ENCODE measurements around the gene STT3B.

STT3B gene

DNA sequence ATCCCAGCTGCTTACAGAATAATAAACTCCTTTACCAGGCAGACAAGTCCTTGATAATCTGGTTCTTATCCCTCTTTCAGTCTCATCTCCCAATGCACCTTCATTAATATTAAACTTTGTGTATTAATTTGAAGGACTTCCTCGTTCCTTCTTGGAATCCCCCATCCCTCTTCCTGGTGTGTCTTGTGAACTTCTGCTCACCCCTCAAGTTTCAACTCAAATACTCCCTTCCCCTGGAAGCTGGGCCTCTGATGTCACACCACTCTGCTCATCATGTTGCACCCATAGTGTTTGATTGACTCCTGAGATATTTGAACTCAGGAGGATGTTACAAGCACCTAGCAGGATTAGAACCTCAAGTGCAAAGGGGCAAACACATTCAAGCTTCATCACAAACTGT lies 3.3 kb upstream of the STT3B start:
- Histone ChIP-seq H3K4me3 (no peak overlapping the region), H3K36me3 (no peaks in the 10 kb centered on the region), H3K27ac (no peak overlapping the region), H4K20me1 (peaks cover 8 to 17% (median 13%) of the 10 kb centered on the region in 11 experiments; a peak in 21 of 22 replicates), H3K4me1 (peaks cover 7 to 21% (median 17%) of the 10 kb centered on the region in 10 experiments; a peak in 19 of 20 replicates), H3K9ac (no peak overlapping the region), H3K4me2 (peak overlapping the region in 10 of 11 experiments; percentile 49 to 84 (median 80); a peak in 14 of 22 replicates), H3K27me3 (no peaks in the 10 kb centered on the region), H3K9me3 (replicated peaks in 1 of 11) (peaks cover 0 to 13% (median 8%) of the 10 kb centered on the region in 11 experiments; a peak in 10 of 22 replicates)
- no peak for TF ChIP-seq Cebpa-rat (IDR thresholded peaks at IDR 0.05)

DNA sequence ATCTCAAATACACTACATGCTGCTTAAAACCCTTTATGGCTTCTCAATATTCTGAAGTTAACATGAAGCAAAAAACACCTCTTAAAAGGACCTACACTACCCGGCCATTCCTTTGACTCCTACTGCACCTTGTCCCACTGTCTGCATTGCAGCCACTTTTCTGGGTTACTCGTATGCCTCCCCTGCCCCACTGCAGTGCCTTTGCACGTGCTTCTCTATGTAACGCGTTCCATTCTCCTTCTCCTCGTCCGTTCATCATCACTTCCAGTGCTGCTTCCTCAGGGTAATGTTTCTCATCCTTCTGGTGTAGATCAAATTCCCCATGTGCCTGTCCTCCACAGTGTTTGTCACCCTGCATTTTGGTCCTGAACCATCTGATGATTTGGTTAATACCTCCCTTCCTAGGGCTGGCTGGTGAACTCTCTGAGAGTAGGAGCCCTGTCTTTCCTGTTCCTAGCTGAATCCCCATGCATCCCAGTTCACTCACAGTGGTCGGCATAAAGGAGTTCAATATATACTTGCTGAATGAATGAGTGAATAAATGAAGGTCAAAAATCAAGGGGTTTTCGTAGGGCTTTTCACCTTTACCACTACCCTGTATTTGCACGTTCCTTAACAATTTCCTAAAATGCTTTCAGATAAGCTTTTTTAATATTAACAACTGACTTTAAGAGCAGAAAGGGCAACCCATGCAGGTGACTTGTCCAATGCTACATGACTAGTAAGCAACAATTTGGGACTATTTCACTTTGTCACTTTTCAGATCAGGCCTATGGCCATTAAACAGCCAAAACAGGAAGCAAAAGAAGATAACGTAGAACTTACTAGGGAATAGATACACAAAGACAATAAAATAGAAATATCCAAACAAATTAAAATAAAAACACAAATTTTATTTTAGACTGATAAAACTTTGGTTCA lies 2.4 kb upstream of the STT3B start:
- Histone ChIP-seq H3K36me3 (peaks cover 0 to 2% (median 0%) of the 10 kb centered on the region in 11 experiments; a peak in 1 of 22 replicates), H3K27ac (peak overlapping the region; percentile 91 to 99 (median 97); a peak in 20 of 22 replicates), H3K9me3 (replicated peaks in 1 of 11) (peaks cover 0 to 11% (median 7%) of the 10 kb centered on the region in 11 experiments; a peak in 10 of 22 replicates), H3K27me3 (no peaks in the 10 kb centered on the region), H3K4me1 (peaks cover 7 to 28% (median 20%) of the 10 kb centered on the region in 10 experiments; a peak in 19 of 20 replicates), H3K4me2 (peak overlapping the region; percentile 70 to 84 (median 79)), H4K20me1 (peaks cover 17 to 26% (median 22%) of the 10 kb centered on the region in 11 experiments; a peak in 21 of 22 replicates), H3K4me3 (peak overlapping the region; percentile 86 to 99 (median 98); a peak in 19 of 20 replicates), H3K9ac (peak overlapping the region; percentile 95 to 100 (median 98); a peak in 21 of 22 replicates)
- no peak for TF ChIP-seq Cebpa-rat (IDR thresholded peaks at IDR 0.05)

DNA sequence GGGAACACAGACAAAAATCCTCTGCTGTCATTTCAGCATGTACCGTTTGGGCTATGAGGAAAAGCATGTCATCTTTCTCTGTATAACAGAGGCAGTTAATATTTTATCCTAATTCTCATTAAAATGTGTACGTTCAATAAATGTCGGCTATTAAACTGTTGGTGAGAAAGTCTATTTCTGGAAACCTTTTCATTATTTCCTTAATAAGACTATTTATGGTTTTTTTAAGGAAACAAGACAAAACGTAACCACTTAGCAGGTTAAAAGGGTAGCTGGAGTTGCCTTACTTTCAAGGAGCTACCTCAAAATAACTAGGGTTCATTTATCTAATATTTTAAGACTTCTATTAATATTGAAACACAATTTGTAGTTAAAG lies 1.8 kb upstream of the STT3B start:
- H3K4me2 ChIP-seq = peak overlapping the region; percentile 70 to 84 (median 79)
- no peak for TF ChIP-seq Cebpa-rat (IDR thresholded peaks at IDR 0.05)
- peaks cover 8 to 34% (median 21%) of the 10 kb centered on the region in 10 experiments; a peak in 19 of 20 replicates for H3K4me1 ChIP-seq
- H3K27me3 ChIP-seq = no peaks in the 10 kb centered on the region
- peak overlapping the region; percentile 95 to 100 (median 98) for H3K9ac ChIP-seq
- H4K20me1 ChIP-seq = peaks cover 23 to 32% (median 28%) of the 10 kb centered on the region in 11 experiments; a peak in 21 of 22 replicates
- peak overlapping the region; percentile 91 to 99 (median 97) for H3K27ac ChIP-seq
- H3K36me3 ChIP-seq = peaks cover 0 to 4% (median 0%) of the 10 kb centered on the region in 11 experiments; a peak in 1 of 22 replicates
- peaks cover 0 to 5% (median 2%) of the 10 kb centered on the region in 11 experiments; a peak in 6 of 22 replicates for H3K9me3 ChIP-seq (replicated peaks in 1 of 11)
- H3K4me3 ChIP-seq = peak overlapping the region; percentile 86 to 99 (median 98)

DNA sequence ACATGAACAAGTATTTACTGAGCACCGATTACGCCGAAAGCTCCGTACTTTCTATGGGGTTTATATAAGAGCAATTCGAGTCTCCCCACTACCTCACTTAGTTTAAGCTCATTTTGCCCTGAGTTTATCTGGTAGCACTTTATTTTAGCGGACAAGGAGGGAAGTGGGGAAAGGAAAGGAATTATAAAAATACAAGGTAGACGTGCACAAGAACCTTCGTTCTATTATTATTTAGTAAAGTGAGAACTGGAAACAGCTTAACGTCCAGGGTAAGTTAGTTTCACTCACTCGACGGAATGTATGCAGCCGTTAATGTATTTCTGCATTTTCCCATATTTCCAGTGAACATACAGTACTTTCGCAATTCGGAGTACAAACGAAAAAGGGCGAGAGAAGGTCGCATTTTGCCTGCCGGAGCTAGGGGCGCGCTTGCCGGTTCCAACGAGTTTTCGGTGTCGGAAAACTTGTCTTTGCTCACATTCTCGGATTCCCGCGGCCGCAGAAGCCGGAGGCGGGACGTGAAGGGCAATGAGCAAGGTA lies 1.2 kb upstream of the STT3B start:
- H3K27me3 ChIP-seq = no peaks in the 10 kb centered on the region
- peaks cover 29 to 38% (median 34%) of the 10 kb centered on the region in 11 experiments; a peak in 21 of 22 replicates for H4K20me1 ChIP-seq
- peak in 3 of 11 experiments; percentile 10 to 34 (median 27); a peak in 3 of 22 replicates for TF ChIP-seq Cebpa-rat (IDR thresholded peaks at IDR 0.05)
- H3K4me3 ChIP-seq = peak overlapping the region; percentile 86 to 99 (median 98)
- H3K4me2 ChIP-seq = peak overlapping the region; percentile 70 to 84 (median 79)
- peak overlapping the region; percentile 95 to 100 (median 98) for H3K9ac ChIP-seq
- H3K27ac ChIP-seq = peak overlapping the region; percentile 91 to 99 (median 97)
- H3K4me1 ChIP-seq = peaks cover 10 to 40% (median 27%) of the 10 kb centered on the region in 10 experiments
- H3K9me3 ChIP-seq (replicated peaks in 1 of 11) = peaks cover 0 to 4% (median 0%) of the 10 kb centered on the region in 11 experiments; a peak in 3 of 22 replicates
- peaks cover 0 to 4% (median 0%) of the 10 kb centered on the region in 11 experiments; a peak in 2 of 22 replicates for H3K36me3 ChIP-seq

DNA sequence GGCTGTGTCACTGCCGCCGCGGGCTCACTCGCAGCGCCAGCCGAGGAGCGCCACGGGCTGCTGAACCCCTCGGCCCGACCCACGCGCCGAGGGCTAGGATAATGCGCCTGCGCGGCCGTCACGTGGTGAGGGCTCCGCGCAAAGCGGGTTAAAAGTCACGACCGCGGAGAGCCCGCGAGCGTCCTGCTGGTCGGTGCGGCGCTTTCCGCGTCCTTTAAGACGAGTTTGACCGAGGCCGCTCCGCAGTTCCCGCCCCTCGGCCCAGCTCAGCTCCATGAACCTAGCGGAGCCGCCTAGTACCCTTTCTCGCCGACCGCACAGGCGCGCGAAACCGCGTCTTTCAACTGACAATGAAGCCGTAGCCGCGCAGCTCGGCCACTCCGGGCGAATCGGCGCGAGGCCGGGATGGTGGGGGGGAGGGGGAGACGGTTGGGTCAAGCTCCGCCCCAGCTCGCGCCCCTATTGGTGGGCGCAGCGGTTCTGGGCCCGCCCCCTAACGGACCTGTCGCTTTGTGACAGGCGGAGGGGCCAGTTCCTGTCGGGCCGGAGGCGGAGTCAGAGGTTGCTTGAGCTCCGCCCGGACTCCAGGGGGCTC lies 636 bp upstream of the STT3B start:
- H4K20me1 ChIP-seq = peaks cover 35 to 43% (median 40%) of the 10 kb centered on the region in 11 experiments; a peak in 21 of 22 replicates
- H3K27ac ChIP-seq = peak overlapping the region; percentile 91 to 99 (median 97)
- 0 out of 22 replicates have a peak, but pooled peaks of 1 of the 11 experiments have one; percentile 9 for TF ChIP-seq Cebpa-rat (IDR thresholded peaks at IDR 0.05)

DNA sequence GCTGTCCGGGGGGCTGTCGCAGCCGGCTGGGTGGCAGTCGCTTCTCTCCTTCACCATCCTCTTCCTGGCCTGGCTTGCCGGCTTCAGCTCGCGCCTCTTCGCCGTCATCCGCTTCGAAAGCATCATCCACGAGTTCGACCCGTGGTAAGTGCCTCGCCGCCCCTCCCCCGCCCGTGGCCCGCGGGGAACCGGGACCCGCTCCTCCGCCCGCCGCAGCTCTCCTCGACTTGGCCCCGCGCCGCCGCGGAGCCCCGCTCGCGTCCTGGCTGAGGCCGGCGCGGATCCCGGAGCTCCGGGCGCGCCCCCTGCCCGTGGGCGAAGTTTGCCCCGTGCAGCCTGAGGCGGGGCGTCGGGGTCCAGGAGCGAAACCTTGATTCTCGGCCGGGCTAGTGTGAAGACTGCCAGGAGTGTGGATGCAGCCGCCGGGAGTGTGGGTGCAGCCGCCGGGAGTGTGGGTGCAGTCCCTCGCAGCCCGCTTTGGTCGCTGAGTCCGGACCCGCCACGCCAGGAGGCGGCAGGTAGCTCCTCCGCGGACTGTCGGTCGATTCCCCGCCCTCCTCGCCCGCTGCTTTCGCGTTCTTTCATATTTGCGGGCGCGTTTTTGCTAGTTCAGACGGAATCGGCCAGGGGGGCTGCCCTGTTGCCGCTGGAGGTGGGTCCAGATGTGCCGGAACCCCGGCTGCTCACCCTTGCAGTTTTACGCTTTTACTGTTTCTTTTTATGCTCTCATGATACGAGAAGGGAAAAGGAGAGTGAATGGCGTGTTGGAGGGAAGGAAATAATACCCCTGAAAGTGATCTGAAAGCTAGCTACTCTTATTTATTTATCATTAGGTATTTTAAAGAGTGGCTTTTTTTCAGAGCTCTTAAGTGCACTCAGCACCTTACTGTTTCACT lies 692 bp downstream of the STT3B start:
- Histone ChIP-seq H4K20me1 (peaks cover 46 to 57% (median 53%) of the 10 kb centered on the region in 11 experiments; a peak in 21 of 22 replicates), H3K4me2 (peak overlapping the region; percentile 76 to 97 (median 89)), H3K9ac (peak overlapping the region; percentile 95 to 100 (median 98)), H3K27me3 (no peaks in the 10 kb centered on the region), H3K27ac (peak overlapping the region; percentile 91 to 99 (median 97)), H3K4me1 (peaks cover 28 to 59% (median 41%) of the 10 kb centered on the region in 10 experiments), H3K4me3 (peak overlapping the region; percentile 86 to 99 (median 98)), H3K9me3 (replicated peaks in 1 of 11) (peaks cover 0 to 7% (median 0%) of the 10 kb centered on the region in 11 experiments; a peak in 7 of 22 replicates), H3K36me3 (peaks cover 0 to 19% (median 12%) of the 10 kb centered on the region in 11 experiments; a peak in 11 of 22 replicates)
- TF ChIP-seq Cebpa-rat (IDR thresholded peaks at IDR 0.05) = no peak

More for the DNA sequence above, 636 bp upstream of the STT3B start:
- Histone ChIP-seq H3K9me3 (replicated peaks in 1 of 11) (peaks cover 0 to 3% (median 0%) of the 10 kb centered on the region in 11 experiments; a peak in 2 of 22 replicates), H3K36me3 (peaks cover 0 to 8% (median 3%) of the 10 kb centered on the region in 11 experiments; a peak in 8 of 22 replicates), H3K4me1 (peaks cover 16 to 45% (median 32%) of the 10 kb centered on the region in 10 experiments), H3K9ac (peak overlapping the region; percentile 95 to 100 (median 98)), H3K4me3 (peak overlapping the region; percentile 86 to 99 (median 98)), H3K4me2 (peak overlapping the region; percentile 70 to 84 (median 79)), H3K27me3 (no peaks in the 10 kb centered on the region)

DNA sequence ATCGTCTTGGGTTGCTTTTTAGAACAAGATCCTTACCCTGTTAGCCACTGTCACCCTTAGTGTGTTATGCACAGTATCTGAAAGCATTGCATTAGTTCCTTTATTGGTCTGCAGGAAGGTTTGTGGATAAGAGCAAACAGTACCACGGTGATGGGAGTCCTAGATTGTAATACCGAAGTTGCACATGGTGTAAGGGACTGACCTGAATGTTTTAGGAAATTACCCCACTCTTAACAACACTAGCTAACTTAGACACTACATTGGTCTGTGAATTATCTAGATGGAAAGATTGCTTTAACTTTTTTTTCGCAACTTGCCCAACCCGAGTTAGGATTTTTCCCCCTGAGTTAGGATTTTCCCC lies 1.3 kb downstream of the STT3B start:
- Histone ChIP-seq H3K9ac (peak overlapping the region; percentile 95 to 100 (median 98)), H4K20me1 (peaks cover 52 to 63% (median 59%) of the 10 kb centered on the region in 11 experiments; a peak in 21 of 22 replicates), H3K27ac (peak overlapping the region; percentile 91 to 99 (median 97); a peak in 21 of 22 replicates), H3K4me3 (peak overlapping the region; percentile 86 to 99 (median 98)), H3K4me1 (peaks cover 28 to 65% (median 40%) of the 10 kb centered on the region in 10 experiments), H3K27me3 (no peaks in the 10 kb centered on the region), H3K9me3 (replicated peaks in 1 of 11) (peaks cover 0 to 9% (median 0%) of the 10 kb centered on the region in 11 experiments; a peak in 7 of 22 replicates), H3K36me3 (peaks cover 0 to 25% (median 16%) of the 10 kb centered on the region in 11 experiments; a peak in 12 of 22 replicates), H3K4me2 (peak overlapping the region; percentile 76 to 97 (median 89))
- no peak for TF ChIP-seq Cebpa-rat (IDR thresholded peaks at IDR 0.05)

All from BLaER1 treated with 17β-estradiol and CSF1 and Interleukin-3, amounts not matched to agents 10 nM and 100 nM (cell line).